Subcutaneous abdominal adipose tissue (tissue), 5 donors: ENCODE data around the gene ICOSLG.
"Not testable (repeated sequence)": the region's sequence is repeated elsewhere in the genome, so short reads cannot be mapped to it uniquely, and the experiment has no call there.

ENCODE experiments used
- H3K27ac ChIP-seq: one replicate; pipeline ENCODE4 v1.7.0; 2013; ENCODE audit warnings: low read depth, mild to moderate bottlenecking, inconsistent platforms, low read length, moderate library complexity
- H3K27me3 ChIP-seq, 5 donors: one replicate each; pipeline ENCODE4 v1.7.0; 2013; ENCODE audit warnings: low read length in 5 of 5, inconsistent platforms in 1 of 5; ENCODE audit not compliant: control insufficient read depth in 5 of 5, insufficient read depth in 4 of 5
- H3K36me3 ChIP-seq, 5 donors: one replicate each; pipeline ENCODE4 v1.7.0; 2013; ENCODE audit warnings: low read length in 5 of 5; ENCODE audit not compliant: control insufficient read depth in 5 of 5, insufficient read depth in 5 of 5
- H3K4me1 ChIP-seq, 5 donors: one replicate each; pipeline ENCODE4 v1.7.0; 2013; ENCODE audit warnings: low read length in 5 of 5, mild to moderate bottlenecking in 3 of 5, moderate library complexity in 1 of 5; ENCODE audit not compliant: control insufficient read depth in 5 of 5, insufficient read depth in 5 of 5
- H3K4me3 ChIP-seq, 5 donors: one replicate each; pipeline ENCODE4 v1.7.0; 2013; ENCODE audit warnings: low read length in 5 of 5, low read depth in 1 of 5
- H3K9ac ChIP-seq, 5 donors: one replicate each; pipeline ENCODE4 v1.7.0; 2013; ENCODE audit warnings: low read length in 5 of 5, mild to moderate bottlenecking in 4 of 5, moderate library complexity in 3 of 5
- H3K9me3 ChIP-seq, 5 donors: one replicate each; pipeline ENCODE4 v1.7.0; 2013; ENCODE audit warnings: low read length in 5 of 5; ENCODE audit not compliant: control insufficient read depth in 5 of 5
- donor health status: healthy.
- donor health status: healthy.
- donor health status: healthy.
- donor health status: healthy.
- donor health status: healthy.

The ICOSLG gene

DNA sequence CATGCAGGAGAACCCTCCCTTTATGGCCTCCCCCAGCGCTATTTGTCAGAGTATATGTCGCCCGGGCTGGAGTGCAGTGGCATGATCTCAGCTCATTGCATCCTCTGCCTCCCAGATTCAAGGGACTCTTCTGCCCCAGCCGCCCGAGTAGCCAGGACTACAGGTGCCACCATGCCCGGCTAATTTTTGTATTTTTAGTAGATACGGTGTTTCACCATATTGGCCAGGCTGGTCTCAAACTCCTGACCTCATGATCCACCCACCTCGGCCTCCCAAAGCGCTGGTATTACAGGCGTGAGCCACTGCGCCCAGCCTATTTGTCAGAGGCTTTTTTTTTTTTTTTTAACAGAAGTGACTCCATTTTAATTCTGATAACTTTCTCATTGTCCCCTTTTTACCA is 40.7 kb downstream of the ICOSLG start:
- H3K4me1 ChIP-seq, H3K27me3 ChIP-seq, H3K4me3 ChIP-seq, H3K36me3 ChIP-seq, H3K27ac ChIP-seq, H3K9ac ChIP-seq, H3K9me3 ChIP-seq: not testable (repeated sequence)

DNA sequence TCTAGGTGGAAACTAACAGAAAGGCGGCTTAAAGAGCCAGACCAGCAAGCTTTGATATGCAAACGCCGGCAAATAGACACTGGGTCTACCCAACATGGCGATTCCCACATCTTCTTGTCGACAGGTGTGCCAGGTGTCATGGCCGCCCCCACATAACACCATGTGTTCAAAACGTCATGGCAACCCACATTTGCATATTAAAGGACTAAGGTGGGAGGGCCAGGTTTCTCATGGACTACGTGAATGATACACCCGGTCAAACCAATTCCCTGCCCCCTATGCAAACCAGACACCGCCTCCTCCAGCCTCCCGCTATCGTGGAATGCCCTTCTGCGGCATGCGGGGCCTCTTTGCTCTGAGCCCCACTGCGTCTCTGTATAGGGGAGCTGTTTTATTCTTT is 41.3 kb downstream of the ICOSLG start:
- Histone ChIP-seq H3K27me3 (no peaks in the 10 kb centered on the region), H3K36me3 (no peaks in the 10 kb centered on the region), H3K9ac (no peak overlapping the region), H3K9me3 (no peaks in the 10 kb centered on the region), H3K4me3 (no peak overlapping the region), H3K4me1 (no peaks in the 10 kb centered on the region), H3K27ac (no peak overlapping the region)

DNA sequence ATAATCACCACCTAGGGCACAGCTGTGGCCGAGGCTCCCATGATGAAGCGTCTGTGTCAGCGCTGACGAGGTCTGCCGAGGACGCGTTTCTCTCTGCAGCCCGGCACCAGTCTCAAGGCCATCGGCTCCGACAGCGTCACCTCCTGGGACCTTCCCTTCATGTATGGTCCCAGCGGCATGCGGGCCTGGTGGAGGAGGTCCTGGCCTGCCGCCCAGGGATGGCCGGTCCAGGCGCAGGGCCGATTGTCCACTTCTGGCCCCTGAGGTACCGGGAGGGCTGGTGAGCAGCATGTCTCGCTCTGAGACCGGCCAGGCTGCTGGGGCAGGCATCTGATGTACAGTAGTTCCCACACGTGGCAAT is 43.6 kb downstream of the ICOSLG start:
- H3K36me3 ChIP-seq, H3K9me3 ChIP-seq, H3K27me3 ChIP-seq, H3K4me1 ChIP-seq, H3K9ac ChIP-seq, H3K4me3 ChIP-seq, H3K27ac ChIP-seq: not testable (repeated sequence)

DNA sequence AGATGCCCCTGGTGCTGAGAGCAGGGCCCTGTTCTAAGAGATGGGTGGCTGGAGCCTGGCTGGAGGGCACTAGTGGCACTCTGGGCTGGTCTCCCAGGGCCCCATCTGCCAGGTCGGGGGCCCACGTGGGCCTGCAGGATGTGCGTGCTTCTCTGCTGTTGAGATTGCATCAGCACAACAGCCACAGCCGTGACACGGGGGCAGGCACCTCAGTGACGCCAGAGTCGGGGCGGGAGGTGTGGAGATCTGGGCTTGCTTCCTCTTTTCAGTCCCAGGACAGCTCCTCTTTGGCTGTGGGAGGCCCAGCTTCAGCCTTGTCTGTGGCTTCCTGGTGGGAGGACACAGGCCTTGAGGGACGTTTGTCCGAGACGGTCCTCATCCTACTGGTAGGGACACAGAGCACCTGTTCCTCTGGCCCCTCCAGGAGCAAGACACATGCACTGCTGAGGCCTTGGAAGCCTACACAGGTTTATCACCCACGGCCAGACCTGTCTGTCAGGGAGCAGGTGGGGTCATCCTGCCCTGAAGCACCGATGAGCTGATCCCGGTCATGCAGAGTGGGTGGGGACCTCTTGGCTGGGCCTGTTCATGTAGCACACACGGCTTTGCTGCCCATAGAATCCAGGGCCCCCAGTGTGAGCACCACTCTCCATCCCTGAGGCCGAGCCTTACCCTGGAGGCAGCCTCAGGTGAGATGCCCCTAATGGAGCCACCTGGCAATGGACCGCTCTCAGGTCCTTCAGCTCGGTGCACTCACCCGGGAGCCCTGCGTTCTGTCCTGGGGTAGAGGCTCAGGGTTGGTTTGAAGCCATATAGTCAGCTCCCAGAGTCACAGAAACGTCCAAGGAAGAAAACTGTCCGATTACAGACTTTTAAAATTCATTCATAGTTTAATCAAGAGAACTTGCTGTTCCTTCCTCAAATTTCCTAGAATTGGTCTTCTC is 44.3 kb downstream of the ICOSLG start:
- H3K27me3 ChIP-seq, H3K27ac ChIP-seq, H3K4me1 ChIP-seq, H3K4me3 ChIP-seq, H3K9ac ChIP-seq, H3K36me3 ChIP-seq, H3K9me3 ChIP-seq: not testable (repeated sequence)

DNA sequence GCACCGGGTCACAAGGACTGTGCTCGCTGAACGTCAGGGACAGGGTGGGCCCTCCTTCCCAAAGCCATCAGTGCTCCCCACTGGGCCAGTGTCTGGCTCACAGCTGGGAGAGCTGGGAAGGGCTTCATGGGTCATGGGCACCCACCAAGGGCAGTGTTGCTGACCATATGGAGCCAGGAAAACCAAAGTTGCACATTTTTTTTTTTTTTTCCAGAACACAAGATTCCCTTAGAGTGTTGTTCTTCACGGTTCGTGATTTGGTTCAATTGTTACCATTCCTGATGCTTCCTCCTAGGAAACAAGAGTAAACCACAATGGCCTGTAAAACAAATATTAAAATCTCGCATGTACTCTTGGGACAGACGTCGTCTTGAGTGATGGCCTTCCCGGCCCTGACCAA is 45.9 kb downstream of the ICOSLG start:
- H3K9ac ChIP-seq, H3K36me3 ChIP-seq, H3K4me3 ChIP-seq, H3K9me3 ChIP-seq, H3K4me1 ChIP-seq, H3K27ac ChIP-seq, H3K27me3 ChIP-seq: not testable (repeated sequence)

DNA sequence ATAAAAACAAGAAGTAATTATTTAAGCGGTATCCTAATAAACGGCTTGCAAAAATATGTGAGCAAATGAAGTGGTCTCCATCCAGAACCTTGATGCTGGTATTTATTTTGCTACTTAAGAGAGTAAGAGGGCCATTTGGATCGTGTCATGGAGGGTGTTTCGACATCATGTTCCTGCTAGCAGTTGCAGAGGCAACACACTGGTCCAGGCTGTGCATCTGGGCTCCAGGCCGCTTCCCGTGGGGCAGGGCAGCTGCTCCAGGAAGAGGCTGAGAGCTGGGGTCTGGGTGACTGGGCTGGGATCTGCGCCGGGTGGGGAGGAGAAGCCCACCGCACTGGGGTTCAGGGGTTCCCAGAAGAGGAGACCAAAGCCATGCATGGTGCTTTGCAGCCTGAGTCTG is 46.3 kb downstream of the ICOSLG start:
- H3K27me3 ChIP-seq, H3K27ac ChIP-seq: not testable (repeated sequence)

DNA sequence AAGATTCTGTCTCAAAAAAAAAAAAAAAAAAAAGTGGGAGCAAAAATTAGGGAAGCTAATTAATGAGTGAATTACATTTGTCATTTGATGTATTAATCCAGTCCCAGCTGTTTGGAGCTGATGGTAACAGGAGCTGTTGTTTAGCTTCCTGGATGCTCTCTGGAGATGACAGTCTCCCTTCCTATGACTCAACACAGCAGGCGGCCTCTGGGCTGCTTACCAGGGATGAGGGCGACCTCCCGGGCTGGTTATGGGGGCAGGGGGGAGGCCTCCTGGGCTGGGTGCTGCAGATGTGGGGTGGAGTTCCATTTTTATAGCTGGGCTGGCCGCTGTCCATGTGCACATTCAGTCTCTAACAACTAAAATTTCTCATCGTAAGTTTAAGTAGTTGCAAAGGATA is 47.6 kb downstream of the ICOSLG start:
- not testable (repeated sequence) for H3K4me3 ChIP-seq, H3K36me3 ChIP-seq, H3K9ac ChIP-seq, H3K9me3 ChIP-seq, H3K4me1 ChIP-seq, H3K27me3 ChIP-seq, H3K27ac ChIP-seq

More for the DNA sequence above, 46.3 kb downstream of the ICOSLG start:
- not testable (repeated sequence) for H3K36me3 ChIP-seq, H3K9ac ChIP-seq, H3K4me3 ChIP-seq, H3K4me1 ChIP-seq, H3K9me3 ChIP-seq

DNA sequence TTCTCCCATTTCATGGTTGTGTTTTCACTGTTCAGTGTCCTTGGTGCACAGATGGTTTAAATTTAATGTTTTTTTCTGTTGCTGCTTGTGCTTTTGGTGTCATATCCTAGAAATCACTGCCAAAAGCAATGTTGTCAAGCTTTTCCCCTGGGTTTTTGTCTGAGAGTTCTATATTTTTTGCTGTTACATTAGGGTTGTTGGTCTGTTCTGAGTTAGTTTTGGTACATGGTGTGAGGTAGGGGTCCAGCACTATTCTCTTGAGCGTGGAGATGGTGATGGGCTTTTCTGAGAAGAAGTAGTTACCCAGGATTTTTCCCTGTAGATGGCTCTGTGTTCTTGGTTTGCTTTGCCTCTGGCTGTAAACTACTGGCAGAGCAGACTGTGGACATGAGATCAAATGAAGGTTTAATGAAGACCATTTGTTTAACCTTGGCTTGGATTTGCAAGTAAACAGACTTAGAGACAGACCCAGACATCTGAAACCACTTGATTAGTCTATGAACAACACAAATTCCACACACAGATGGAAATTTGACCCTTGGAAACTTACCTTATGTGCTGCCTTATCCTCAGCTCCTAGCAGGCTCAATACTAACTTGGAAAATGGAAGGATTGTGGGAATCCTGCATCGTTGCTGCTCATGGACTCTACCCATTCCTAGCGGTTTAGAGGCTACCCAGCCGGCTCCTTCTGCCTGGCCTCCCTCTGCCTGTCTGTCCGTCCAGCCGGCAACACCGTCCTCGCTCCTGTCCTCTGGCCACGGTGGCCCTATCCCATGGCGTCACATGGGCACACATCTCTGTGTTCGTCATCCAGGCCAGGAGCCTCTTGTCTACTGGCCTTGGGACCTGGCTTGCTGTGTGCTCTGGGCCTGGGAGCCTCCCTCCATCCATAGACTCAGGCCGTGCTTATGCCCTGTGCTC is 50.1 kb downstream of the ICOSLG start:
- H3K9me3 ChIP-seq, H3K9ac ChIP-seq, H3K27ac ChIP-seq, H3K36me3 ChIP-seq, H3K27me3 ChIP-seq, H3K4me3 ChIP-seq, H3K4me1 ChIP-seq: not testable (repeated sequence)

DNA sequence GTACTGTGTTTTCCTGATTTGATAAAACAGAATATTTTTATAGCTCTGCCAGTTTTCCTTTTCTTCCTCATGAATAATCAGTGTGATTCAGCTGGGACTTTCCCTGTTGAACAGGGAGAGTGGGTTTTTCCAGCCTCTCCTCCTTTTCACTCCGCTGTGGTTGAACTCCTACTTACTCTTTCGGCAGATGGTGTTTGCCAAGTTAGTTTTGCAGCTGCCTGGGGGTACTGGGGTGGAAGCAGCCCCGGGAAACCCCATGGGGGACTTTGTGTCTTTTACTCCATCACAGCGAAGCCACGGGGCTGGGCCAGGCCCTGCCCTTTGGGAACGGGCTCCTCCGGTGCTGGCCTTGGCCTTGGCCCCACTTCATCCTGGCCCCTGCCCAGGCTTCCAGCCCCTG is 55.9 kb downstream of the ICOSLG start:
- H3K36me3 ChIP-seq, result not testable (repeated sequence)

DNA sequence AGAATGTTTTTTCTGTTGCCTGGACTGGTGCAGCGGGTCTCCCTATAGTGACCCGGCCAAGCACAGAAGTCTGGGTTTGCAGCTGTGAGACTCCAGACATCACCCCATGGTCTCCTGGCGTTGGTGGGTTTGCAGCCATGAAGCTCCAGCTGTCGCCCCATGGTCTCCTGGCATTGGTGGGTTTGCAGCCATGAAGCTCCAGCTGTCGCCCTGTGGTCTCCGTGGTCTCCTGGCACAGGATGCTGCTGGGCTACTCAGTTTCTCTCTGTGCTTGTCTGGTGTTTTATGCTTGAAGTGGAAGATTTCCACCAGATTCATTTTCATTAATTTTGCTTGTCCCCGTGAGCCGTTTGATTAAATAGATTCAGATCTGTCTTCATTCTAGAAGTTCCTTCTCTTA is 58.5 kb downstream of the ICOSLG start:
- not testable (repeated sequence) for H3K36me3 ChIP-seq, H3K27ac ChIP-seq, H3K4me1 ChIP-seq, H3K9ac ChIP-seq, H3K9me3 ChIP-seq, H3K4me3 ChIP-seq, H3K27me3 ChIP-seq

More for the DNA sequence above, 55.9 kb downstream of the ICOSLG start:
- not testable (repeated sequence) for H3K4me1 ChIP-seq, H3K9ac ChIP-seq, H3K4me3 ChIP-seq, H3K27ac ChIP-seq, H3K27me3 ChIP-seq, H3K9me3 ChIP-seq
